Nucleus accumbens (tissue), 56 donors: Measurements from ENCODE around the gene NPAS3.

Source experiments
- DNase-seq, 56 donors: peaks; one replicate each; lab custom pipeline; 2025; lab: John Stamatoyannopoulos, UW

The NPAS3 gene

GRCh38 chr14:33589334-33589733 is 650.7 kb downstream of the NPAS3 start:
- no peak for DNase-seq

DNA sequence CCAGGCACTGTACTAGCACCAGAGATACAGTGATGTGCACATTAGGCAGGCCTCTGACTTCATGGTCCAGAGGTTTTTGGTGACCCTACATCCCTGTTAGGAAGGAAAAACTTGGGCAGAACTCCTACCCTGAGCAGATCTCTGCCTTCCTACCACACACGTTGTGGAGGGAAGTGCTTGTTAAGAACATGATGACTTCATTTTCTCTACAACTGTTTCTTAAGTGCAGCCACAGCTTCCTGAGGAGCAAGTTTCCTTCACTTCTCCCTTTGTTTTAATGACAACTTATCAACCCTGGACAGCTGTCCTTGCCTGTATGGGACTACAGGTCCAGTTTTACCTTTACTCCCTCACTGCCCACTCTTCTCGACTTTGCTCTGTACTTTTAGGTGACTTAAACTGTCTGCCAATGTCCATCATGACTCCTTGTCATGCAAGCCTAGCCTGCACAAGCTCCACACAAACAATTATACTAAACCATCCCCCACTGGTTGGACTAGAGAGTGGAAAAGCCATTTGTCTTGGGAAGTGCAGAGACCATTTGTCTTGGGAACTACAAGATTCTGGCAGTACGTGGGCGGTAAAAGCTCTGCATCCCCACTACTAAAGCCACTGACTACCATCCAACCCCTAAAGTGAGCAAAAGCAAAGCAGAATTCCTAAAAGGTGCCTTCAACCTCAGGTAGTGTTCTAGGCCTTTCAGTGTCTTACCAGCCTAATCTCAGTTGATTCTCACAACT is 652.4 kb downstream of the NPAS3 start:
- DNase-seq: no peak

DNA sequence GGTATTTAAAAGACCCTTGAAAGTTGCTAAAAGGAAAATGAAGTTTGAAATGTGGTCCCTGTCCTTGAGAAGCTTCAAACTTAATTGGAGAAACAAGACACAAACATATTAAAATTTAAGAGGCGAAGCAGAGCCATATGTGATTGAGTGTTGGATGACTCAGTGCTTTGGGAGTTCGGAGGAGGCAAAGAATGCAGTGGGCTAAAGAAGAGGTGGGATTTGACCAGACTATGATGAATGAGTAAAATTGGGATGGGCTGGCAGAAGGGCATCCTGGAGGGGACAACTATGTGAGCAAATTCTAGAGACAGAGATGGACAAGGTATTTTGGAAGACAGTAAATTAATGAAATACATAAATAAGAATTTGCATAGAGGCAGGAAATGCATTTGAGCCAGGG is 653.6 kb downstream of the NPAS3 start:
- DNase-seq: no peak

GRCh38 chr14:33596211-33597080 is 657.8 kb downstream of the NPAS3 start:
- DNase-seq: no peak

- no peak for DNase-seq
These were observed 659.9 kb downstream of the NPAS3 start for GRCh38 chr14:33598582-33598981.

DNA sequence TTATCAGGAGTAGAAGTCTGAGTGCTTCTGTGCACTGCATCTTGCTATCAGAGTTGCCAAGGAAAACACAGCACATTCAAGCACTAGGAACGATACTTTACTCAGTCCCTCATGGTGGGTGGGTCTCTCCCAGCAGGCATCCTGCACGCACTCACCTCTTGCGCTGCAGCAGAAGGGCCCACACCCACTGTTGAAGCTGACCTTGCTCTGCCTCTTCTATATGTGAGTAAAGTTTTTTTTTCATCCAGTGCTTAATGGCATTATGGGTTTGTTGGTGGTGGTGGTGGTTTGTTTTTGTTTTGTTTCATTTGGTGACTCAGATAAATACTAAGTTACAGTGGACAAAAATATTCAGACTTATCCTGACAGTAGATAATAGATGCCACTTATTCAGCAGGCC is 663.7 kb downstream of the NPAS3 start:
- DNase-seq: no peak

GRCh38 chr14:33606591-33606990 is 667.9 kb downstream of the NPAS3 start:
- no peak for DNase-seq

GRCh38 chr14:33609582-33609981 is 670.9 kb downstream of the NPAS3 start:
- no peak for DNase-seq

GRCh38 chr14:33610121-33610520 is 671.4 kb downstream of the NPAS3 start:
- DNase-seq: no peak

DNA sequence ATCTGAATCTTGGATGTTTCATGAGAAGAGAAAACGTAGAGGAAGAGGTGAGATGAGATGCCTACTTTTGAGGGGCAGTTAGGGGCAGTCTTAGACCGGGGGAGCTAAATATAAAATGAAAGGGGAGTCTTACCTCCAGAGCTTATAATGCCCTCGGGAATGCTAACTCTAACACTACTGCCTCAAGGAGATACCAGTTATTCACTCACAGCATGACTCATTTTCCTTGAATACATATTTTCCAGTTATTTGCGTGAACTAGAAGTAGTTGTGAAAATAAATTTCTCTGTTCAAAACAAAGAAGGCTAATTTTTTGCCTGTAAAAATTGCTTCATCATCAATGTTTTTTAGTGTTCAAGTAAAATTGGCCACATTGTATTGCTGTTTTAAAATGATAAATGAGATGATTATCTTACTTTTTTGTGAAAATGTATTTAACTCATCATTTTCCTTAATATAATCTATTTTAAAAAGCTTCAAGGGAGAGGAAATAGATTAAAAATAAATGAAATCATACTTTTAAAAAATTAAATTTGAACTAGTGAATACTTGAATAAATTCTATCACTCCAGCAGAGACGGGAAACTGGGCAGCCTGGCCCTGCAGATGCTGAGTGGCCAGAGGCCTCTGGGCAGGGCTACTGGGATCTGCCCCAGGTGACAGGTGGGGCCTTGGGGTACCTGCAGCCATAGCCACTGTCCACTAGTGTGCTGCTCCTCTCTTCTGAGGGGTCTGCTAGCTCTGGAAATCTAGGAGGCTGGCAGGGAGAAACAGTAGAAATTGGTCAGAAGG is 672.9 kb downstream of the NPAS3 start:
- DNase-seq: no peak

DNA sequence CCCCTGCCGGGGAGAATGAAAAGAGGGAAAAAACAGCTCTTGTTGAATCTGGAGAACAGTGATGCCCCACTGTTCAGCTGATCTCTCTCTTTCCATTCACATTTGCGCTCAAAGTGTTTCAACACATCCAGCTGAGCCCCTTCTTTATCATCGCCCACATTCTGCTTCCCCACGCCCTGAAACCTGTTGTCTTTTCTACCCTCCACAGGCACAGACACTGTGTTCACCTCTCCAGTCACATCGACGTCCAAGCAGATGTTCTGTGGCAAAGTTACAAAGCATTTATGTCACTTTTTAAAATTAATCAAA is 673.5 kb downstream of the NPAS3 start:
- DNase-seq: peak in 1 of 56 donors; percentile 6

DNA sequence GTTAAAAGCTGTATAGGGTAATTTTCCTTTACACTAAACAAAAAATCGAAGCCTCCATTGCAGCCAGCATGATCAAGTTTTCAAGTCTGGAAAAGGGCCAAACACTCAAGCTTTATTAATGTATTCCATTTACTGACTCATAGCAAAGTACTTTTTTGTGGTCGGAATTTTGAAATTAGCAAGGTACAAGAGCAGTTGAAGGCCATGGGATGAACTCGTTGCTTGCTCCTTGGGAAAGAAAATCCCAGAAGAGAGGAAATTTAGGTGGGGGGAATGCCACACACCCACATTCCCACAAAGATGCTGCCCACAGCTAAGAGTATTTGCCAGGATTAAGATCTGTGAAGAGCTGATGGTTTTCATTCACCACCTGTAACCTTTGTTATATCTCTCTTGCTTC is 678.5 kb downstream of the NPAS3 start:
- no peak for DNase-seq

GRCh38 chr14:33618361-33619105 is 679.9 kb downstream of the NPAS3 start:
- DNase-seq: no peak

GRCh38 chr14:33622496-33622895 is 683.8 kb downstream of the NPAS3 start:
- no peak for DNase-seq

DNA sequence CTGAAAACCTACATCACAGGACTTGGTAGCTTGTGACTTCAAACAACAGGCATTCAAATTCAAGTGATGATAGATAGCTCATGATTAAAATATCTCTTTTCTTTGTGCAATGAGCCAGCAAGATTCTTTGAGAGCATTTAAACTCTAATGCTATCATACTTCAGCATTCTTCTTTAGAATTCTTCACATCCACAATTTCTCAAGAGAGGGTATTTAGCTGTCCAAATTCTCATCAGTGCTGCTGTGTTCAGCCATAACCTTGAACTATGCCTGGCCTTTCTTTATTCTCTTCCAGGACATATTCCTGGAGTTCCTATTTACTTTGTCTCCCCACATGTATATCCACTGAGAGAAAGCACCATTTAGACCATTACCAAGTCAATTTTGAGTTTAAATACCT is 691.1 kb downstream of the NPAS3 start:
- no peak for DNase-seq

DNA sequence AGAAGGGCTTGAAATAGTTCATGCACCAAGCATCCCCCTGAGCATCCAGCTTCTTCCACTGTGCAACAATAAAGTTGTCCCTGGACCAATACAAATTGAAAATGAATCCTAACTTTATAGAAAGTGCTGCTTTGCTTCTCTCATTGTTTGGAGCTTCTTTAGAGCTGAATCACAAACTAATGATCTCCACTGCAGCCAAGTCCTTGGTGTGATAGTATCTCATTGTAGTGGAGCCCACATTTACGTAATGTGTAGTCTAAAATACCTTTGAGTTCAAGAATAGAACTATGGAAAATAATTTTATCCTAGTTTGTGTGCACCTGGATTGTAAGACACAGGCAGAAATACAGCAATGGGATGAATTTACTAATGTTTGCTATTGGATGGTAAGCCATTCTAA is 692.3 kb downstream of the NPAS3 start:
- DNase-seq: no peak

- no peak for DNase-seq
These were observed 692.8 kb downstream of the NPAS3 start for GRCh38 chr14:33631441-33631840.

DNA sequence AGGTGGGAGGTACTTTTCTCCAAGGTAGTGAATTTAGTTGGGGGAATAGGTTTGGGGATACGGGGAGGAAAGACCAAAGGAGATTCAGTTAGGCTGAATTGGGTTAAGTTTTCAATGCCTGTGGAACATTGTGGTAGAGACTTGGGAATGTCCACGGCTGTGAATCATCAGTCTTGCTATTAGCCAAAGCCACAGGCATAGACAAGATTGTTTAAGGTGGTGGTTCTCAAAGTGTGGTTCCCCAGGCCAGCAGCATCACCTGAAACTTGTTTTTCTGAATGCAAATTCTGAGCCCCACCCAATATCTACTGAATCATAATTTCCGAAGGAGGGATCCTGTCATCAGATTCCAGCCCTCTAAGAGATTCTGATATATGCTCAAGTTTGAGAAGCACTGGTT is 696.0 kb downstream of the NPAS3 start:
- DNase-seq: no peak

GRCh38 chr14:33636716-33637115 is 698.0 kb downstream of the NPAS3 start:
- no peak for DNase-seq

GRCh38 chr14:33642080-33642479 is 703.4 kb downstream of the NPAS3 start:
- DNase-seq: no peak
